HL-60 (cell line): ENCODE results near the gene DLG4.

Source experiments
- CTCF ChIP-seq: IDR thresholded peaks from one replicate; pipeline ENCODE4 v1.5.1; 2011; ENCODE audit warnings: low read length, control low read depth, inconsistent platforms; ENCODE audit not compliant: insufficient read depth
- GABPA ChIP-seq: IDR thresholded peaks from 2 replicates; pipeline ENCODE4 v1.6.1; 2012; ENCODE audit warnings: low read depth
- POLR2AphosphoS5 ChIP-seq: IDR thresholded peaks from 2 replicates; pipeline ENCODE4 v1.6.1; 2012; ENCODE audit warnings: low read depth
- REST ChIP-seq: IDR thresholded peaks from 2 replicates; pipeline ENCODE4 v1.6.1; 2012; ENCODE audit warnings: low read depth; ENCODE audit not compliant: insufficient replicate concordance

GRCh38 chr17:7237761-7238419 is 18.3 kb upstream of the DLG4 start:
- TF ChIP-seq CTCF = no peak
- TF ChIP-seq REST = no peak
- TF ChIP-seq GABPA = no peak
- no peak for TF ChIP-seq POLR2AphosphoS5
